ENCODE results near the gene SDCBP2.

DNA sequence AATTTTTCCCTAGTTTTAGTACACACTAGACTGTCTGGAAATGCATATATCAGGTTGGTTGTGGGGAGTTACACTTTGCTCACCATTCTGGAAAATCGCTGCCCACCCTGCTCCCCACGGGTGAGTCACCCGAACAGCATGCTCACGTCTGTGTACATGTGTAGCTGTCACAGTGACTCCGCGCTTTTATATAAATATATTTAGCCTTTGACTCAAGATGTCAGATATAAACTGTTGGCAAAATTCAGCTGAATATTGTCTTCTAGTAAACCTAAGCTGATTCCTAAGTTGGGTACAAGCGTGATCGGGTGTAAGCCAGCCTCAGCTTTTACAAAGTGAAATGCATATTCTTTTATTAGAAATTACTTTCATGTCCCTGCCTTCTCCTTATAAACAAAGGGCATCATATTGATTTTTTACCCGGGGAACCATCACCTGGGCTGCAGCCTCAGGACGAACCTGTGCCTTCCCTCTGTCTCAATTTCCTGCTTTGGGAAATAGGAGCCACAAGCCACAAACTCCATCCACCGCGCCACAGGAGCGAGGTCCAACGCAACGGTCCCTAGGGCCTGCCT is 4.3 kb downstream of the SDCBP2 start:
- TF ChIP-seq POLR2A (IDR thresholded peaks at IDR 0.05; ENCODE audit: low read length) = no peak
- TF ChIP-seq GATA1 (IDR thresholded peaks at IDR 0.05; ENCODE audit: low read depth, low read length) = no peak
